Measurements from ENCODE around the gene FCSK. TPM values are rescaled to one million over a fixed set of nuclear protein-coding genes. Genes with fewer than 3 reads are reported as not detected.

FCSK gene
- total and polyA plus RNA-seq, 2 of the 8 experiments (the other 6 are each of a cell fraction or from before 2014, with no cell fraction given) = 4.6 to 5.1 TPM

DNA sequence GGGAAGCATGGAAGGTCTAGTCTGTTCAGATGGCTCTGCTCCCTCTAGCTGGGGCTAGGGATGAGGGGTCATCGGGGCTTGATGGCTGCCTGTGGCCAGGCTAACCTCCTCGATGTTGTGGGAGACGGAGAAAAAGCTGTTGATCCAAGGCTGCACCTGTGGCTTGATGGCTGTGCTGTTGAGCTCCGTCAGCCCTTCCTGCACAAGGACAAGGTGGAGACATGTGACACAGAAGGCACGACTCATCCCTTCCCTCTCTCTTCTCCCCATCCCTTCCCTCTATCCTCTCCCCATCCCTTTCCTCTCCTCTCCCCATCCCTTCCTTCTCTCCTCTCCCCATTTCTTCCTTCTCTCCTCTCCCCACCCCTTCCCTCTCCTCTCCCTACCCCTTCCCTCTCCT lies 28.2 kb downstream of the FCSK start:
- Histone ChIP-seq H3K4me3 (ENCODE audit: extremely low read depth in 1 of 4, insufficient read depth in 2 of 4, low read depth in 3 of 4, low read length in 4 of 4) (no peak overlapping the region), H2AK5ac (ENCODE audit: low read depth, low read length) (no peak overlapping the region), H2BK12ac (ENCODE audit: low read depth, low read length) (no peak overlapping the region), H3K9ac (replicated peaks in 1 of 4; ENCODE audit: extremely low read depth in 1 of 4, low read depth in 3 of 4, low read length in 3 of 4) (no peak overlapping the region), H3K4ac (replicated peaks; ENCODE audit: insufficient read length, low read depth, low read length) (no peak overlapping the region), H2BK5ac (ENCODE audit: low read depth, low read length) (no peak overlapping the region; the same call in 1 of the 2 replicates), H3K27ac (ENCODE audit: low read depth, low read length) (no peak overlapping the region), H2BK20ac (ENCODE audit: low read length) (no peak overlapping the region), H3K79me2 (ENCODE audit: control insufficient read depth in 1 of 2, insufficient read depth in 2 of 2, low read length in 2 of 2) (no peaks in the 10 kb centered on the region), H3K4me2 (ENCODE audit: insufficient read depth in 1 of 2, low read depth in 2 of 2, low read length in 2 of 2) (no peak overlapping the region), H4K20me1 (replicated peaks in 1 of 2; ENCODE audit: control insufficient read depth in 1 of 2, insufficient read depth in 2 of 2, low read length in 2 of 2) (peaks cover 0 to 2% of the 10 kb centered on the region in 2 experiments), H3K27me3 (replicated peaks in 1 of 4; ENCODE audit: control insufficient read depth in 3 of 4, extremely low read depth in 1 of 4, insufficient read depth in 3 of 4, low read length in 3 of 4) (no peaks in the 10 kb centered on the region), H3K18ac (ENCODE audit: extremely low read depth, low read length) (no peak overlapping the region), H3K23me2 (ENCODE audit: low read depth, low read length) (peaks cover 2% of the 10 kb centered on the region; the same call in 1 of the 2 replicates), H2BK15ac (ENCODE audit: low read length) (no peak overlapping the region), H3K4me1 (replicated peaks in 1 of 4; ENCODE audit: control insufficient read depth in 3 of 4, insufficient read depth in 4 of 4, low read length in 3 of 4) (peaks cover 0 to 8% (median under 1%) of the 10 kb centered on the region in 4 experiments; a peak in 2 of 7 replicates), H3K14ac (ENCODE audit: insufficient read length) (no peak overlapping the region), H4K91ac (replicated peaks; ENCODE audit: insufficient read length, low read length) (no peak overlapping the region), H3K56ac (replicated peaks; ENCODE audit: insufficient read length, low read depth, low read length) (no peak overlapping the region), H4K8ac (ENCODE audit: extremely low read depth, insufficient read depth, low read length) (no peak overlapping the region), H2AFZ (ENCODE audit: low read length) (no peak overlapping the region), H4K5ac (ENCODE audit: insufficient read length, low read depth, low read length) (no peak overlapping the region), H3K9me3 (ENCODE audit: insufficient read depth in 2 of 2, low read depth in 1 of 2, low read length in 1 of 2) (no peaks in the 10 kb centered on the region), H3K36me3 (ENCODE audit: control insufficient read depth in 2 of 4, insufficient read depth in 4 of 4, low read length in 3 of 4) (peaks cover 3 to 28% (median 10%) of the 10 kb centered on the region in 4 experiments; a peak in 5 of 8 replicates), H3K79me1 (ENCODE audit: low read depth, low read length) (no peaks in the 10 kb centered on the region), H2BK120ac (replicated peaks; ENCODE audit: low read depth, low read length) (no peak overlapping the region), H3K23ac (ENCODE audit: insufficient read length) (no peak overlapping the region)
- DNase-seq (ENCODE audit: low read depth in 1 of 2, low spot score in 2 of 2) (no peak), FAIRE-seq (no peak)
- ChIA-PET POLR2A (ENCODE audit: partially characterized antibody) (interaction anchor here (0.7 to 2.1 kb wide), 5 partner anchors 9 to 108 kb away, joined by 3 to 6 read pairs (median 3); no protein-coding TSS in a partner anchor), CTCF (ENCODE audit: partially characterized antibody) (interaction anchor here (2.1 to 3.2 kb wide), 2 partner anchors 12 to 88 kb away, joined by 4 to 17 read pairs; no protein-coding TSS in a partner anchor)
- TF ChIP-seq SP1 (IDR thresholded peaks at IDR 0.05; ENCODE audit: low read depth, low read length) = no peak
- no peak for TF ChIP-seq HDAC6 (IDR thresholded peaks at IDR 0.05; ENCODE audit: low read depth, low read length)
- no peak for TF ChIP-seq CREB1 (IDR thresholded peaks at IDR 0.05)
- no peak for TF ChIP-seq POLR2A (IDR thresholded peaks at IDR 0.05; ENCODE audit: control extremely low read depth in 1 of 2, low read depth in 2 of 2, low read length in 2 of 2)
- TF ChIP-seq JUND (IDR thresholded peaks at IDR 0.05; ENCODE audit: low read length) = no peak
- TF ChIP-seq, protein P1, sequence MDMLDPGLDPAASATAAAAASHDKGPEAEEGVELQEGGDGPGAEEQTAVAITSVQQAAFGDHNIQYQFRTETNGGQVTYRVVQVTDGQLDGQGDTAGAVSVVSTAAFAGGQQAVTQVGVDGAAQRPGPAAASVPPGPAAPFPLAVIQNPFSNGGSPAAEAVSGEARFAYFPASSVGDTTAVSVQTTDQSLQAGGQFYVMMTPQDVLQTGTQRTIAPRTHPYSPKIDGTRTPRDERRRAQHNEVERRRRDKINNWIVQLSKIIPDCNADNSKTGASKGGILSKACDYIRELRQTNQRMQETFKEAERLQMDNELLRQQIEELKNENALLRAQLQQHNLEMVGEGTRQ (IDR thresholded peaks at IDR 0.05; ENCODE audit: low read length) = no peak
- no peak for TF ChIP-seq TAF7 (optimal IDR thresholded peaks at IDR 0.05; ENCODE audit: borderline replicate concordance, low read depth, low read length)
- TF ChIP-seq BRCA1 (IDR thresholded peaks at IDR 0.05; ENCODE audit: low read depth, low read length) = no peak
- no peak for TF ChIP-seq MAFK (IDR thresholded peaks at IDR 0.05; ENCODE audit: low read depth, low read length)
- no peak for TF ChIP-seq SIN3A (conservative IDR thresholded peaks at IDR 0.05 in 1 of 2, IDR thresholded peaks at IDR 0.05 in 1 of 2; ENCODE audit: low read depth in 1 of 2, low read length in 2 of 2)
- TF ChIP-seq POU5F1 (IDR thresholded peaks at IDR 0.05; ENCODE audit: low read depth, low read length) = no peak
- 94 to 100% methylated on average over 1 to 4 of the region's 5 CpGs for WGBS, 2 experiments (ENCODE audit: extremely low coverage in 1 of 2, insufficient coverage in 1 of 2, insufficient read length in 1 of 2, insufficient replicate concordance in 2 of 2, low coverage in 1 of 2, low lambda C conversion rate in 2 of 2, missing lambda C conversion rate in 1 of 2)
